Karpas-422 (cell line): ENCODE measurements around the gene RD3L. TPM values are rescaled to one million over a fixed set of nuclear protein-coding genes. Genes with fewer than 3 reads are reported as not detected.
"Not testable (repeated sequence)": the region's sequence is repeated elsewhere in the genome, so short reads cannot be mapped to it uniquely, and the experiment has no call there.

Source experiments
- DNase-seq: peaks from one replicate; pipeline ENCODE4 v3.0.0-alpha.2; 2015
- H2AFZ ChIP-seq: fragments of 200-600 bp; sonication (generic); 2 replicates; pipeline ENCODE4 v1.6.1; 2014; ENCODE audit warnings: antibody characterized with exemption, low read length, mixed read lengths
- H3K27ac ChIP-seq: fragments of 200-600 bp; sonication (generic); 2 replicates; pipeline ENCODE4 v1.5.1; 2014; ENCODE audit warnings: mild to moderate bottlenecking, low read length, moderate library complexity
- H3K27me3 ChIP-seq: fragments of 200-600 bp; sonication (generic); 2 replicates; pipeline ENCODE4 v1.6.1; 2014; ENCODE audit warnings: low read length, mixed read lengths
- H3K36me3 ChIP-seq: fragments of 200-600 bp; sonication (generic); 2 replicates; pipeline ENCODE4 v1.6.1; 2014; ENCODE audit warnings: low read length, mixed read lengths; ENCODE audit not compliant: insufficient read depth
- H3K4me1 ChIP-seq: fragments of 200-600 bp; sonication (generic); 2 replicates; pipeline ENCODE4 v1.6.1; 2014; ENCODE audit warnings: mild to moderate bottlenecking, low read length, mixed read lengths
- H3K4me2 ChIP-seq: fragments of 200-600 bp; sonication (generic); 2 replicates; pipeline ENCODE4 v1.6.1; 2014; ENCODE audit warnings: low read length, low read depth, mild to moderate bottlenecking; ENCODE audit not compliant: poor library complexity, severe bottlenecking
- H3K4me3 ChIP-seq: fragments of 200-600 bp; sonication (generic); 2 replicates; pipeline ENCODE4 v1.5.1; 2014; ENCODE audit warnings: mild to moderate bottlenecking, antibody characterized with exemption, low read length, mixed read lengths
- H3K79me2 ChIP-seq: fragments of 200-600 bp; sonication (generic); 2 replicates; pipeline ENCODE4 v1.6.1; 2014; ENCODE audit warnings: mild to moderate bottlenecking, low read length, mixed read lengths
- H3K9ac ChIP-seq: fragments of 200-600 bp; sonication (generic); 2 replicates; pipeline ENCODE4 v1.6.0; 2014; ENCODE audit warnings: low read length
- H3K9me2 ChIP-seq: fragments of 200-600 bp; sonication (generic), shearing (Covaris generic); replicated peaks from 2 replicates; pipeline ENCODE4 v1.6.0; 2014; ENCODE audit warnings: mild to moderate bottlenecking, low read length, moderate library complexity; ENCODE audit not compliant: insufficient read depth
- H3K9me3 ChIP-seq: fragments of 300-700, 200-600 bp; sonication (generic); 2 replicates; pipeline ENCODE4 v1.6.1; 2014; ENCODE audit warnings: low read length, mixed read lengths
- H4K20me1 ChIP-seq: fragments of 200-600 bp; sonication (generic); 2 replicates; pipeline ENCODE4 v1.6.1; 2014; ENCODE audit warnings: mild to moderate bottlenecking, antibody characterized with exemption, low read length, low read depth; ENCODE audit not compliant: insufficient read depth
- total RNA-seq: library from RNA; depleted of rRNA; stranded (reverse); fragments of >200 nt; shearing (Covaris generic); gene quantifications from 2 replicates; pipeline ENCODE4 v1.2.3, GENCODE V29; 2014; ENCODE audit warnings: low replicate concordance; rRNA removed

The RD3L gene
- not detected in 2 replicates for total RNA-seq

GRCh38 chr14:103941973-103942736, at the start of gene RD3L:
Gene RD3L, minus strand, starts transcription at chr14:103942529. Its CDS starts 834 bp downstream, at chr14:103941695.
- Histone ChIP-seq H3K4me3 (no peak within 1 kb of the TSS), H3K27ac (no peak within 1 kb of the TSS), H4K20me1 (no peaks in the 10 kb centered on the region), H3K36me3 (no peaks in the 10 kb centered on the region), H3K9ac (no peak within 1 kb of the TSS), H3K4me2 (no peak within 1 kb of the TSS), H3K27me3 (no peaks in the 10 kb centered on the region), H3K9me2 (no peaks in the 10 kb centered on the region), H3K79me2 (no peaks in the 10 kb centered on the region), H3K9me3 (no peaks in the 10 kb centered on the region), H2AFZ (no peak within 1 kb of the TSS), H3K4me1 (no peaks in the 10 kb centered on the region)
- no peak for DNase-seq

- H3K36me3 ChIP-seq: no peaks in the 10 kb centered on the region
- DNase-seq: no peak
- no peaks in the 10 kb centered on the region for H3K4me1 ChIP-seq
- H4K20me1 ChIP-seq: no peaks in the 10 kb centered on the region
- no peaks in the 10 kb centered on the region for H3K79me2 ChIP-seq
- no peak overlapping the region for H3K4me3 ChIP-seq
- no peaks in the 10 kb centered on the region for H3K9me3 ChIP-seq
- no peak overlapping the region for H3K27ac ChIP-seq
- no peaks in the 10 kb centered on the region for H3K9me2 ChIP-seq
- no peaks in the 10 kb centered on the region for H3K27me3 ChIP-seq
- H3K9ac ChIP-seq: no peak overlapping the region
- H2AFZ ChIP-seq: no peak overlapping the region
- no peak overlapping the region for H3K4me2 ChIP-seq
These were observed 47.6 kb upstream of the RD3L start for GRCh38 chr14:103989964-103990363.

- Histone ChIP-seq H3K9ac (no peak overlapping the region), H3K79me2 (no peaks in the 10 kb centered on the region)
These were observed 46.7 kb upstream of the RD3L start for GRCh38 chr14:103989034-103989433.

GRCh38 chr14:103984196-103984595, 41.9 kb upstream of the RD3L start:
- Histone ChIP-seq H3K27me3 (no peaks in the 10 kb centered on the region), H3K79me2 (no peaks in the 10 kb centered on the region), H3K27ac (no peak overlapping the region), H3K4me3 (no peak overlapping the region), H3K9me3 (no peaks in the 10 kb centered on the region), H3K9me2 (no peaks in the 10 kb centered on the region), H3K4me2 (no peak overlapping the region), H3K36me3 (no peaks in the 10 kb centered on the region), H2AFZ (no peak overlapping the region), H4K20me1 (no peaks in the 10 kb centered on the region), H3K4me1 (0 out of 2 replicates have a peak, but pooled peaks cover 3% of the 10 kb centered on the region), H3K9ac (no peak overlapping the region)
- no peak for DNase-seq

More at GRCh38 chr14:103989034-103989433, 46.7 kb upstream of the RD3L start:
- H2AFZ ChIP-seq: no peak overlapping the region
- no peaks in the 10 kb centered on the region for H4K20me1 ChIP-seq
- no peaks in the 10 kb centered on the region for H3K36me3 ChIP-seq
- no peaks in the 10 kb centered on the region for H3K9me2 ChIP-seq
- no peak overlapping the region for H3K27ac ChIP-seq
- DNase-seq: no peak
- H3K4me1 ChIP-seq: no peaks in the 10 kb centered on the region
- no peaks in the 10 kb centered on the region for H3K27me3 ChIP-seq
- no peak overlapping the region for H3K4me3 ChIP-seq
- H3K9me3 ChIP-seq: no peaks in the 10 kb centered on the region
- H3K4me2 ChIP-seq: no peak overlapping the region

- H3K36me3 ChIP-seq: not testable (repeated sequence)
- peak; percentile 46 for DNase-seq
These were observed 38.4 kb upstream of the RD3L start for GRCh38 chr14:103980623-103981238.

GRCh38 chr14:103974575-103974974, 32.2 kb upstream of the RD3L start:
- Histone ChIP-seq H3K36me3 (no peaks in the 10 kb centered on the region), H3K27ac (no peak overlapping the region), H2AFZ (no peak overlapping the region), H4K20me1 (no peaks in the 10 kb centered on the region), H3K9ac (no peak overlapping the region), H3K79me2 (no peaks in the 10 kb centered on the region), H3K9me3 (no peaks in the 10 kb centered on the region), H3K27me3 (no peaks in the 10 kb centered on the region), H3K4me3 (no peak overlapping the region), H3K9me2 (no peaks in the 10 kb centered on the region), H3K4me2 (no peak overlapping the region), H3K4me1 (0 out of 2 replicates have a peak, but pooled peaks cover 3% of the 10 kb centered on the region)
- DNase-seq: no peak

More at GRCh38 chr14:103980623-103981238, 38.4 kb upstream of the RD3L start:
- H3K9me2 ChIP-seq, H3K4me1 ChIP-seq, H3K79me2 ChIP-seq, H3K9ac ChIP-seq, H3K27ac ChIP-seq, H3K4me2 ChIP-seq, H3K4me3 ChIP-seq, H3K27me3 ChIP-seq, H4K20me1 ChIP-seq, H2AFZ ChIP-seq, H3K9me3 ChIP-seq: not testable (repeated sequence)

- Histone ChIP-seq H3K36me3 (no peaks in the 10 kb centered on the region), H3K4me1 (no peaks in the 10 kb centered on the region), H3K79me2 (no peaks in the 10 kb centered on the region), H3K27ac (no peak overlapping the region), H3K9me2 (no peaks in the 10 kb centered on the region), H2AFZ (no peak overlapping the region), H3K9ac (no peak overlapping the region), H3K9me3 (no peaks in the 10 kb centered on the region), H3K4me2 (no peak overlapping the region), H3K27me3 (no peaks in the 10 kb centered on the region), H4K20me1 (no peaks in the 10 kb centered on the region), H3K4me3 (no peak overlapping the region)
- DNase-seq: no peak
These were observed 31.0 kb upstream of the RD3L start for GRCh38 chr14:103973354-103973753.

- DNase-seq: no peak
- no peak overlapping the region for H3K4me3 ChIP-seq
- no peaks in the 10 kb centered on the region for H3K9me3 ChIP-seq
- H3K79me2 ChIP-seq: no peaks in the 10 kb centered on the region
- H3K4me1 ChIP-seq: no peaks in the 10 kb centered on the region
- H4K20me1 ChIP-seq: no peaks in the 10 kb centered on the region
- no peak overlapping the region for H3K4me2 ChIP-seq
- no peak overlapping the region for H2AFZ ChIP-seq
- H3K27me3 ChIP-seq: no peaks in the 10 kb centered on the region
- H3K36me3 ChIP-seq: no peaks in the 10 kb centered on the region
- H3K9ac ChIP-seq: no peak overlapping the region
- H3K9me2 ChIP-seq: no peaks in the 10 kb centered on the region
- H3K27ac ChIP-seq: no peak overlapping the region
These were observed 27.6 kb upstream of the RD3L start for GRCh38 chr14:103969961-103970360.
